ENCODE data around the gene ADAM11.
"Not testable (repeated sequence)": the region's sequence is repeated elsewhere in the genome, so short reads cannot be mapped to it uniquely, and the experiment has no call there.

ADAM11 gene

DNA sequence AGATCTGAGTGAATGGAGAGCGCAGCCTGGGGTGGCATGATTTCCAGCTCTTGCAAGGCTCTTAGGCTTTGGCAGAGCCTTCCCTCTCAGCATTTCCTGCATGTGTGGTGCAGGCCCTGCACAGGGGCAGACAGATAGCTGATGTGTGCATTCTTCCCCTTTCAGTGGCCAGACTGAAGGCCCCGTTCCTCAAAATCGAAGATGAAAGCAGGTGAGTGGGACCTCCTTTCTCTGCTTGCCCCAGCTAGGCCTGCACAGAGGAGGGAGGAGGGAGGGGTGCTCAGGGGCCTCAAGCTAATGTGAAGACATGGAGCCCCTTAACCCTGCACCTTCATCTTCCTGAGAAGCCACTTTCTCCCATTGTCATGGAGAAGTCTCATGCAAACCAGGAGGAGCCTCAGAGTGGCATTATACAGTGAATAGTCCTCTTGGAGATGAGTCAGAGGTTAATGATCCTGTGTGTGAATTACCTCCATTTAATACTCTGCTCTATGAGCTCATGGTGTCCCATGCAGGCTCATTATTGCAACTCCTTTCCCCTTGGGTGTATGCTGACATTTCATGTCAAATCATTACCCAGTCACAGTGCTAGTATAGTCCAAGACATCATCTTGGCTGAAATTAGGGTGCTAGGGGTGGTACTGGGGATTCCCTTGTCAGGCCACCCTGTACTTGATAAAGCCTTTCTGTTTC is 20.4 kb upstream of the ADAM11 start:
- no peak overlapping the region for H3K4me3 ChIP-seq (ENCODE audit: low read depth, low read length)
- TF ChIP-seq, protein P1, sequence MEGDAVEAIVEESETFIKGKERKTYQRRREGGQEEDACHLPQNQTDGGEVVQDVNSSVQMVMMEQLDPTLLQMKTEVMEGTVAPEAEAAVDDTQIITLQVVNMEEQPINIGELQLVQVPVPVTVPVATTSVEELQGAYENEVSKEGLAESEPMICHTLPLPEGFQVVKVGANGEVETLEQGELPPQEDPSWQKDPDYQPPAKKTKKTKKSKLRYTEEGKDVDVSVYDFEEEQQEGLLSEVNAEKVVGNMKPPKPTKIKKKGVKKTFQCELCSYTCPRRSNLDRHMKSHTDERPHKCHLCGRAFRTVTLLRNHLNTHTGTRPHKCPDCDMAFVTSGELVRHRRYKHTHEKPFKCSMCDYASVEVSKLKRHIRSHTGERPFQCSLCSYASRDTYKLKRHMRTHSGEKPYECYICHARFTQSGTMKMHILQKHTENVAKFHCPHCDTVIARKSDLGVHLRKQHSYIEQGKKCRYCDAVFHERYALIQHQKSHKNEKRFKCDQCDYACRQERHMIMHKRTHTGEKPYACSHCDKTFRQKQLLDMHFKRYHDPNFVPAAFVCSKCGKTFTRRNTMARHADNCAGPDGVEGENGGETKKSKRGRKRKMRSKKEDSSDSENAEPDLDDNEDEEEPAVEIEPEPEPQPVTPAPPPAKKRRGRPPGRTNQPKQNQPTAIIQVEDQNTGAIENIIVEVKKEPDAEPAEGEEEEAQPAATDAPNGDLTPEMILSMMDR (IDR thresholded peaks at IDR 0.05; ENCODE audit: low read depth, low read length) = no peak

- TF ChIP-seq, protein P1 (IDR thresholded peaks at IDR 0.05; ENCODE audit: low read depth, low read length) = no peak
- H3K4me3 ChIP-seq (ENCODE audit: low read depth, low read length) = no peak overlapping the region
Observed at GRCh38 chr17:44741316-44741715, 17.5 kb upstream of the ADAM11 start.

- TF ChIP-seq, protein P1 (IDR thresholded peaks at IDR 0.05; ENCODE audit: low read depth, low read length) = no peak
- H3K4me3 ChIP-seq (ENCODE audit: low read depth, low read length) = no peak overlapping the region
Observed at GRCh38 chr17:44745301-44745700, 13.5 kb upstream of the ADAM11 start.

DNA sequence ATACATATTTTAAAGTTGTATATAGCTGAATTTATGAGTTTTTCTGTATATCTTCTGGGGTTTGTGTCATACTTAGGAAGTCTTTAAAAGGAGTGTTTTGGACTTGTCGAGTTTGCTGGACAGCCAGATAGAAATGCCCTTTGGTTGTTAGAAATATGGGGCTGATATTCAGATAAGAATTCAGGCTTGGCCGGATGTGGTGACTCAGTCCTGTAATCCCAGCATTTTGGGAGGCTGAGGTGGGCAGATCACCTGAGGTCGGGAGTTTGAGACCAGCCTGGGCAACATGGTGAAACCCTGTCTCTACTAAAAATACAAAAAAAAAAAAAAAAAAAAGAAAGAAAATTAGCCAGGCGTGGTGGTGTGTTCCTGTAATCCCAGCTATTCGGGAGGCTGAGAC is 13.1 kb upstream of the ADAM11 start:
- not testable (repeated sequence) for H3K4me3 ChIP-seq (ENCODE audit: low read depth, low read length)

- TF ChIP-seq, protein P1 (IDR thresholded peaks at IDR 0.05; ENCODE audit: low read depth, low read length) = no peak
- H3K4me3 ChIP-seq (ENCODE audit: low read depth, low read length) = no peak overlapping the region
Observed at GRCh38 chr17:44747566-44747965, 11.2 kb upstream of the ADAM11 start.

- H3K4me3 ChIP-seq (ENCODE audit: low read depth, low read length) = no peak overlapping the region
- TF ChIP-seq, protein P1 (IDR thresholded peaks at IDR 0.05; ENCODE audit: low read depth, low read length) = no peak
Observed at GRCh38 chr17:44749076-44749979, 9.5 kb upstream of the ADAM11 start.

GRCh38 chr17:44749980-44750318 is 8.8 kb upstream of the ADAM11 start:
- no peak overlapping the region for H3K4me3 ChIP-seq (ENCODE audit: low read depth, low read length)
- TF ChIP-seq, protein P1 (IDR thresholded peaks at IDR 0.05; ENCODE audit: low read depth, low read length) = no peak

Data from WI38 (cell line).